Right ventricle myocardium inferior (tissue), 1 donor: ENCODE data around the gene KIZ. TPM values are rescaled to one million over a fixed set of nuclear protein-coding genes. Genes with fewer than 3 reads are reported as not detected.
A peak's percentile ranks its signal among the peaks of the same experiment; 100 is the strongest.

Source experiments
- ATAC-seq: fragments of 200-7000 bp; cut with Tn5 transposase; one replicate; pipeline ENCODE4 v1.9.1; 2020; ENCODE audit warnings: mild to moderate bottlenecking, moderate library complexity
- DNase-seq: peaks from one replicate; pipeline ENCODE4 v3.0.0; 2021; ENCODE audit errors: missing footprints
- intact Hi-C: fragments of 100-400 bp; cut with DNase I; formaldehyde crosslinking; loops from one replicate; pipeline ENCODE4 v1.11.0; 2022
- total RNA-seq: library from RNA; stranded (reverse); fragmentation: NEBNext Ultra II Directional; extraction: Animal tissue kit (Norgen Biotek cat#: 25700); gene quantifications from one replicate; pipeline ENCODE4 v1.2.1, GENCODE V29; 2021
- donor health status: DM: no; HTN: yes; CAD: no; lungs with severe emphysema.

Gene KIZ
- total RNA-seq, 1 donor from 2014 or later, result 28.0 TPM

DNA sequence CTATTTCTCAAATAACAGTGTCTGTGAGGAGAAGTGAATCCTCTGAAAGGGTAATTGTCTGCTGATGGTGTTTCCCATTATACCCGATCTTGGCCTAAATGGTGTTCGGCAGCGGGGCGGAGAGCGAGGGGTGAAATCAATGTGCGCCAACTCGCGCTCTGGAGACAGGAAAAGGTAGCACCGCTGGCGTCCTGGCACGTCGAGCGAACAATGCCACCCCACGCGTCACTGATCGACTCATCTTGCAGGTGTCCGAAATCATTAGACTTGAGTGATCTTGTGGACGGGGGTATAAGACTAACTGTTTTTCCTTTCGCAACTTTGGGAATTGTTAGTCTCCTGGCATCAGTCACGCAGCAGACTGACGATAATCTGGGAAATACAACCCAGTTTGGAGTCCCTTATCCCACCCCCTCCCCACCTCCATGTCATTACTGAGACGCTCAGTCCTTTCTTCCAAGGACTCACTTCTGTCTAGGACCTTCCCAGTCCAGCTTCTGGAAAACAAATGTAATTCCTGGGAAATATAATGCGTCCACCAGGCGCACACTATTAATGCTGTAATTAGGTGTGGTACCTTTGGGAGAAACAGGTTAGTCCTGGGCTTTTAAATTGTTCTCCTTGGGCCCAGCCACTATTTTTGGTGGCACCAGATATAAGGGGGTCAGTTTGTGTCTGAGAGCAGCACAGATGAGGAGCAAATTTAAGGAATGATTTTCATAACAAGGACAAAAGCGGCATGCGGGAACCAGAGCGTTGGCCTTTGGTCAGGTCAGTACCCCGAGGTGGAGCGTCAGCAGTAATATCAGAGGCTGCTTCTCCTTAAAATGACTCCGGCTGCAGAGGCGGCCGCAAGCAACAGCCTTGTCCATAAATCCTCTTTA lies 22.1 kb upstream of the KIZ start:
- ATAC-seq, result no peak
- intact Hi-C loops, result no loop called here
- no peak for DNase-seq

DNA sequence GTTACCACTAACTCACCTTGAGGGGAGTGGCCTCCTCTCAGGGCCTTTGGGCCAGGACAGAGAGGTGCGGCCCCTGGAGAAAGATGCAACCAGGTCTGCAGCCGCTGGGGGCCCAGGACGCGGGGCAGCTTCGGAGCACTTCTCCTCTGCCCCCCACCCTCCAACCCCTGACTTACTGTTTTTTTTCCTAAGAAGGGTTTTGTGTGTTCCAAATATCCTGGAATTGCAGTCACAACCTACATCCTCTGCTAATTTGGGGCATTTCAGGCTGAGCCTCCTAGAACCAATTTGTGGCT lies 21.5 kb upstream of the KIZ start:
- ATAC-seq, result no peak
- intact Hi-C loops, result no loop called here
- no peak for DNase-seq

DNA sequence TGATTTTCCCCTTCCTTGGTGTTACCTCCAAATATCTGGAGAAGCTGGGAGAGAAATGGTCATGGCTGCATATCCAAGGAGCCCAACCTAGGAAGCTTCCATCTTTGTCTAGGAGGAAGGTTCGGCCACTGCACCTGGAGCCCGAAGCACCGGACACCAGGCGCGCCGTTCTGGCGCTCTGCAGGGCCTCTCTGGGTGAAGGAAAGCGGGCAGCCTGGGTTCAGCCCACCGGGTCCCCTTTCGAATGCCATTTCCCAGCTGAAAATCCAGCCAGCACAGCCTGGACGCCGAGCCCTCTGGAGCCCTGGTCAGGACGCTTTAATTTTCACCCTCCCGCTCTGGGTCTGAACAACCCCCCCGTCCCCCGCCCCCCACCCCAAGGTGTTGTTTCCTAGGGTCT lies 21.0 kb upstream of the KIZ start:
- intact Hi-C loops, result no loop called here

DNA sequence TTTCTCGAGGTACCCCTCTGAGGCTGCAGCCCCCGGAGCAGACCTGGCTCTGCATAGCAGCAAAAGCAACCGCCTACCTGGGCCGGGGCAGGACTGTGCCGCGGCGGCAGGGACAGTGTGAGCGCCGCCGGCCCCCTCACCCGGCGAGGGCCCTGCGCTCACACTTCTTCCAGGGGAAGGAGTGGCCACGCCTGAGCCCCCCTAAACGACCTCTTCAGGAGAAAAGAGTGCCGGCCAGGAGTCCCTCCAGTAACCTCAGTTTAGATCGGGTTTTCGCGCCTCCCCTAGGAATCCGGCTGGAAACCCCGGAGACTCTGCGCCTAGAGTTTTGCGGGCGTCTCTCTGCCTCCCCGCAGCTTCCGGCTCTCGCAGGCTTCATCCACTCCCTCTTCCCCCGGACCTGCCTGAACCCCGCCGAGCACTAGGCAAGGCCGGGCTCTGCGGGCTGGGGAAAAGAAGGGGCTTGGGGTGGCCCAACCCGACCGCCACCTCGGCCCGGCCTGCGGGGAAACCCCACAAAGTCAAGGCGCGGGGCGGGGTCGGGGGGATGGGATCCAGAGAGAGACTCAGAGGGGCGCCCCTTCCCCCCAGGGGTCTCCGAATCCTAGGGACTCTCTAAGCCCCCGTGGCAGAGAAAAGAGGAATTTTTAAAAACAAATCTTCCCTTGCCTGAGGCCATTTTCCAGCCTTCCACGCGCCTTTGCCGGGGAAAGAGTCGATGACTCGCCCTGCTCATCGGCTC lies 20.3 kb upstream of the KIZ start:
- ATAC-seq (no peak), DNase-seq (no peak)
- intact Hi-C loops, result no loop called here

More for the DNA sequence above, 21.0 kb upstream of the KIZ start:
- DNase-seq (no peak), ATAC-seq (no peak)

DNA sequence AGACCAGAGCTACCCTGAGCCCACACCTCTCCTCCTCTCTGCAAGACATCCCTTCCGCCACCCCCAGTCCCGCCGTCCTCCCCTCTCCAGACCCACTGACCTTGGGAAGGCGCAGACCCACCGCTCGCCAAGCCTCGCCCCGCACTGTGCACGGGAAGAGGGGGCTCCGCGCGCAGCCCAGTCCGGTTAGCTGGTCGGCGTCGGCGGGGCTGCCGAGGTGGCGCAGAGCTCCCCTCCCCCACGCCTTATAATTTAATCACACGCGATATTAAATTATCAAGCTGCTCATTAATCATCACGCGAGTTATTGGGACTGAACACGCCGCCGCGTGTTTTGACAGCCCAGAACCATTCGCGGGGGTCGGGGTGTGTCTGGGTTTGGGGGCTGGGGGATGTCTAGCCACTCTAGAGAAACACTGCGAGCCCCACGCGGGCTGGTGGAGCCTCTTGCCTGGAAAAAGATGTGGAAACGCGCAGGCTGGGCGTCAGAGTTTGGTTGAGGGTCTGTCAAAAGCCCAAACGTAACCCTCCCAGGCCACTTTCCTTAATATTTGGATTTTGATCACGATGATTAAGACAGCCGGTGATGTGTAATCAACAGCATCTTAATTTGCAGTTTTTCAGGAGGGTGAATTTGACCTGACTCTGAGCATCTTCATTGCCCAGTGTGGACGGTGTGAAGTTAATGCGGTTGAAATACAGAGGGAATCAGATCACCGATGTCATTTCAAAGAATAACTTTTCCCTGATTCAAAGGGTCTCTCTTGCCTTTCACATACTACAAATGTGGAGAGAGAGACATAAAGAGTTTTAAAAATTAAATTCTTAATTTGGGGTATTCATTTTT lies 19.5 kb upstream of the KIZ start, which contains the start of gene LINC00237:
LINC00237 (minus strand) TSS at position 188 of the 847 bp plus-strand sequence.
- ATAC-seq, result no peak
- DNase-seq, result no peak
- intact Hi-C loops, result no loop called here

DNA sequence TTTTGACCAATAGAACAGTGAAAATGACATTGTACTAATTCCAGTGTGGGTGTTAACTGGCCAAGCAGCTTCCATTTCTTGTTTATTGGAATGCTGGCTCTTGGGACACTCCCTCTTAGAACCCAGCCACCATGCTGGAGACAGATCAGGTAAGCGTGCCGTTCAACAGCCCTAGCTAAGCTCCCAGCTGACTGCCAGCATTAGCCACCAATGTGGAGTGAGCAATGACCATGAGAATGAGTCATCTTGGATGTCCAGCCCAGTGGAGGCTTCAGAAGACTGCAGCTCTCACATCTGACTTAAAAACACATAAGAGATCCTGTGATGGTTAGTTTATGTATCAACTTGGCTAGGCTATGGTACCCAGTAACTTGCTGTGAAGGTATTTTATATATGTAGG lies 16.7 kb upstream of the KIZ start:
- intact Hi-C loops, result no loop called here
- no peak for ATAC-seq
- no peak for DNase-seq

DNA sequence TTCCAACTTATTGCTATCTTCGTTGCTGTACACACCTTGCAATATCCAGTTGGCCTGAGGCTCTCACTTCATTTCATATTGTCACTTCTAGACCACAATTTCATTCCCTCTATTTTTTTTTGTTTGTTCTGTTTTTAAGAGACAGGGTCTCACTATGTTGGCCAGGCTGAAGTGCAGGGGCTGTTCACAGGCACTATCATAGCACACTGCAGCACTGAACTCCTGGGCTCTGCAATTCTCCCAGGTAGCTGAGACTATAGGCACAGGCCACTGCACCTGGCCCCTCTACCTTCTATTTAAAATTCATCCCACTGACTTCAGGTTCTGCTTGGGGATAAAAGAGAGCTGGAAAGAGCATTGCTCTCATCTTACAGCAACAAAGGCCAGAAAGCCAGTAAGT lies 15.1 kb upstream of the KIZ start:
- intact Hi-C loops, result no loop called here
- no peak for ATAC-seq

DNA sequence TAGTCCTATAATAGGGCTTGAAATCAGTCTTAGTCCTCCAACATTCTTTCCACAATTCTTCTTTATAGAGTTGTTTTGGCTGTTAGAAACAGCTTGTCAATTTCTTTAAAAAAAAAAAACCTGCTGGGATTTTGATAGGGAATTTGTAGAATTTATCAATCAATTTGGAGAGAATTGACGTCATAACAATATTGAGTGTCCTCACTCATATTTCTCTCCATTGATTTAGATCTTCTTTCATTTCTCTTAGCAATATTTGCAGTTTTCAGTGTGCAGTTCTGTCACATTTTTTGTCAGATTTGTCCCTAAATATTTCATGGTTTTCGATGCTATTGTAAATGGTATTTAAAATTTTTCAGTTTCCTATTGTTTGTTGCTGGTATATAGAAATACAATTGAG lies 14.5 kb upstream of the KIZ start:
- DNase-seq, result no peak
- ATAC-seq, result no peak
- intact Hi-C loops, result no loop called here

More for the DNA sequence above, 15.1 kb upstream of the KIZ start:
- no peak for DNase-seq

DNA sequence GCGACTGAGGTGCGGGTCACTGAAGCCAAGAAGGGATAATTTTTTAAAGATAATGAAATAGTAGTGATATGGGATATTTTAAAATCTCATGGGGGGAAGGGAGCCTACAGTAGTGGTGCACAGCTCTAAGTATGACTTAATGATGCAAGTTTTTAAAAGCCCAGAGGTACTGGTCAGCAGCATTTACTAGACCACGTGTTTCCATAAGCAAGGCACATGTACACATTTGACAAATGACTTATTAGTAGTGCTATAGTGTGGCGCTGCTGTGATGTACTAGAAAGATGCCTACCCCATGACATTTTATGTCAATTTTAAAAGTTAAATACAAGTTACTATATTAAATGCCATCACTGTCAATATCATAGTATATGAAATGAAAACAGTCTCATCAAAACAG lies 12.2 kb upstream of the KIZ start:
- no peak for ATAC-seq
- DNase-seq, result no peak
- intact Hi-C loops, result no loop called here

DNA sequence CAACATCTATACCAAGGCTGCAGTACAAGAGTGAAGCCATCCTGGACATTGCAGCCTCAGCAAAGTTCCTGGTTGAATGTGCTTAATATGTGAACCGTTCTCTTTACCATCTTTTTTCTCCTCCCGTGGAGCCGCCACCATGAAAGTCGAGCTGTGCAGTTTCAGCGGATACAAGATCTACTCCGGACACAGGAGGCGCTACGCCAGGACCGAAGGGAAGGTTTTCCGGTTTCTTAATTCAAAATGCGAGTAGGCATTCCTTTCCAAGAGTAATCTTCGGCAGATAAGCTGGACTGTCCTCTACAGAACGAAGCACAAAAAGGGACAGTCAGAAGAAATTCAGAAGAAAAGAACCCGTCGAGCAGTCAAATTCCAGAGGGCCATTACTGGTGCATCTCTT lies 11.3 kb upstream of the KIZ start:
- intact Hi-C loops, result no loop called here
- DNase-seq, result no peak
- no peak for ATAC-seq

DNA sequence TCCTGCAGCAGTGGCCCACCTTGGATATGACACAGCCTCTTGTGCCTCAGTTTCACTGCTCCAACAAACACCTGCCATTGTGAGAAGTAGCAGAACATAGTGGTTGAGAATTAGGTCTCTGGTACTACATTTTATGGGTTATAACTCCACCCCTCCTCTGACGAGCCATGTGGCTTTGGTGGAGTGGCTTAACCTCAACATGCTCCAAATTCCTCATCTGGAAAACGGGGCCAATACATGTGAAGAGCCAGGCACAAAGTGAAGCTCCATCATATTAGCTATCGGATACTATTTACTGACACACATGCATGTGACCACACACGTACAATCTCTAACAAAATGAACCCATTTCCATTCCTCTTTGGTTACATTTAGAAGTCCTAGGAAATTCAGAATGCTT lies 8.4 kb upstream of the KIZ start:
- ATAC-seq (no peak), DNase-seq (no peak)
- intact Hi-C loops, result no loop called here

DNA sequence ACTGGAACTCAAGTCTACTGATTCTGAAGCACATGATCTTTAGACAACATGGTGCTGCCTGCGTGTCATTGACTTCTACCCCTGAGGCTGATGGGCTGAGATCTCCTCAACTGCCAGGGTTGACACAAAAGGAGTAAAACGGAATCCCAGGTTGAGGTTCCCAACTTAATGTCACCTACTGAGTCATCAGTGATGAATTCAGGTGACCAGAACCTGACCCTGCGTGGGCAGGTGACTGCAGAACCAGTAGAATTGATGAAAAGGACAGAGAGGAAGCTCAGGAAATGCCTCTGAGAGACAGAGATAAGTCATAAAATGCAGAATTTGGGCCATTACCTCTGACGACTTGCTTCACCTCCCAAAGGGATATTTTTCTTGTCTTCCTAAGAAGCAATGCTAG lies 7.7 kb upstream of the KIZ start:
- DNase-seq (no peak), ATAC-seq (no peak)
- intact Hi-C loops, result no loop called here

DNA sequence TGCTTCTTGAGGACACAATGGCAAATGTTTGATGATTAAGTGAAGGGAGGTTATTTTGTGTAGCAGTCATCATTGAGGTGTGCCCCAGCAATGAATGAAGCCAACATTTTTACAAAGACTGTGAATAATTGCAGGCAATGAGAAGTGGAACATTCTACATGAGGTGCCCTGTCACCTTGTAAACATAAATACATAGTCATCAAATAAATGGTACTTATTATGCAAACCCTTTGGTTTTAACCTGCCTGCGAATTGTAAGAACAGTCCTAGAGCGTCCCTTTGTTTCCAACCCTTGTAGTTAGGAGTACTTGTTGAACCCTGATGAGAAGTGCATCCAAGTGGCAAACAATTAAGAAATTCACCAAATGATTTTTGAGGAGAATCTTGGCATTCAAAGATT lies 7.1 kb upstream of the KIZ start:
- DNase-seq (no peak), ATAC-seq (no peak)
- intact Hi-C loops, result no loop called here

DNA sequence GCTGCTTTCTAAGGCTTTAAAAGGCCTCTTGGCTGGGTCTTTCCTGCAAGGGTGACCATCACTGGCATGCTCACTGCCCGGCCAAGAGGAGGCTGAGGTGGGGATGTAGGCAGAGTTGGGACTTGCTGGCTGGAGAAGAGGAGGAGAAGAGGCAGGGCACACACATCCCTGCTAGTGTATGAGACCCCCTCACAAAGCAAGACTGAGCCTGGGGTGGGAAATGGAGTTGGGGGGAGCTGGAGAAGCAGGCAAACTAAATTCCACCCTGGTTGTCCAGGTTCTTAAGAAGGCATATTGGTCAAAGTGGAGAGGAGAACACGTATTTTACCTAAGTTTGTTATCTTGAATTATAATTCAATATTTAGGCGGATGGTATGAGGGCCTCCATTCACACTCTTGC lies 1.7 kb upstream of the KIZ start:
- intact Hi-C loops, result no loop called here
- DNase-seq (no peak), ATAC-seq (no peak)

DNA sequence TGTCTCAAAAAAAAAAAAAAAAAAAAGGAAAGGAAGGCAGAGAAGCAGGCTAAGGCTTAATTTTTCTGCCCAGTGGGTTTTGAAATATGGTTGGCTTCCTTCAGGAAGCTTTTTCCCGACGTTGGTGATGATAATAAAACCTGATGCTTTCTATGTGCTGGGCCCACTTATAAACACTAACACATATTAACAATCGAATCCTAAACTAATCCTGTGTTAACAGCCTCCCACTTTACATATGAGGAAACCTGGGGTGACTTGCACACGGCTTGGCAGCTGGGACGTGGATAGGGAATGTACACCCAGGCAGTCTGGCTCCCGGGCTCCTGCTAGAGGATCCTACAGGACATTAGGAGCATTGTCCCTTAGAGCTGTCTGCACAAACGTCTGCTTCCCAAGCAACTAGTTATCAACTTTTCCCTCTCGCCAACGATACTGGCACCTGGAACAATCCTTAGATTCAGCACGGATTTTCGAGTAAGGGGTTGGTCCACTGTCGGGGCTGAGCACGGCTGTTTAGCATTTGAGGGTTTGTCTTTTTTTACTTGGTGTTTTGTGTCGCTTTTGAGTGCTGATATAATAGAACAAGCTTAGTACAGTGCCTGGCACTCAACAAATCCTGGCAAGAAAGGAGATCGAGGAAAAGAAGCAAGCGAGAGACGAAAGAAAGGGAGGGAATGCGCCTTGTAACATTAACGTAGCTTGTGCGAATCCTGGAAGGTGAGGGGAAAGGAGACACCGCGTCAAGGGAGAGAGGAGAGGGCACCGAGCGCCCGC lies 622 bp upstream of the KIZ start:
- peak; percentile 62 for ATAC-seq
- intact Hi-C loops, result loop anchor here (5.0 kb wide), 2 partner anchors 177 to 263 kb away; partner anchors contain the start of gene XRN2
- no peak for DNase-seq

DNA sequence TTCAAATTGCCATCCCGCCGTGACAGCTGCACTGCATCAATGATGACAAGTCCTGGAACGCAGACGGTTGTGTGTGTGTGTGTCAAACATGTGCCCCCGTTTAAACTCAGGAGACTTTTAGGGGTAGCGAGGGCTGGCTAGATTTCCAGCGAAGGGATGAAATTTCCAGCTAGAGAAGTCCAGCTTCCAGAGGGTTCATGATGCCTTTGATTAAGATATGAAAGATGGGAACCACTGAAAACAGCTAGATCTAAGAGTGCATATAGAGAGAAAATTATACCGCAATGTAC lies 644 bp downstream of the KIZ start:
- DNase-seq (no peak), ATAC-seq (no peak)
- intact Hi-C loops, result loop anchor here (5.0 kb wide), 2 partner anchors 176 to 264 kb away; partner anchors contain the start of gene XRN2

DNA sequence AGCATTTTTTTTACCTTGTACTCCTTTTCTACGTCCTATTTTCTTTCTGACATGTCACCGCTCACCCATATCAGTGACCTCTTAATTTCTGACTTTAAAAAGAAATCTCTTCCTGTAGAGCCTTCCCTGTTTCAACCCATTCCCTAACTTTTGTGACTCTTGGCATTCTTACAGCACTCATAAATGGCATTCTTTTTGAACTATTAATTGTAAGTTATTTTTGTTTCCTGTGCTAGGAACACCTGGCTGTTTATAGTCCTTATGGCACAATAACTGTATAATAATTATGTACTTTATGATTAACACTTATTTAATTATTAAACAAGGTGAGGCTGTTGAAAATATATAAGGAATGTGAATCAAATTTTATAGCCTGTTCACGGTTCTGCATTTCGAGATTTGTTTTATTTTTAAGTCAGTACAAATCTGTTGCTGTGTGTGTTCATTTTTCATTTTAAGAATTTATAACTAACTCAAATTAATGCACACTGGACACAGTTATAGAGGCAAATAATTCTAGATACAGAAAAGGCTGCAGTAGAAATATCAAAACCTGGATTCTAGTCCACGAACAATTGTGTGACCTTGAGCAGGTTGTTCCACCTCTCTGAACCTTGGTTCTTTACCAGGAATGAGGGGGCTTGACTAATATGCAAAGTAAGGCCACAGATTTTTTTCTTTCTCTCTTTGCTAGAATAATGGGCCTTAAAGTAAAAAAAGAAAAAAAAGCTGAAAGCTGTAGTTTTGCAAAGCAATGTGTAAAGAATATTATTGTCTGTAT lies 1.5 kb downstream of the KIZ start:
- intact Hi-C loops, result loop anchor here (5.0 kb wide), 2 partner anchors 175 to 265 kb away; partner anchors contain the start of gene XRN2
- no peak for ATAC-seq

DNA sequence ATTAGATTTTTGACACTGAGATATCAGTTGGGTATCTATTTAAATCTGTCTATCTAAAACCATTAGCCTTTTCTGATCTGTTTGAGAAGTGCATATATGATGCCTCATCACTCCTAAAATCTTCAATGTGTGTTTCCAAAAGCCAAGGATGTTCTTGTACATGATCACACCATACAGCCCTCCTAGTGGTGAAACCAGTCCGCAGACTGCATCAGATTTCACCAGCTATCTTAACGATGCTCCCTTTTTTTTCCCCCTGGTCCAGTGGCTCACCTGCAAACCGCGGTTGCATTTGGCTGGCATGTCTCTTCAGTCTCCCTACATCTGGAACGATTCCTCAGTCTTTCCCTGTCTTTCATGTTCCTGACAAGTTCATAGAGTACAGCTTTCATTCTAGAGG lies 4.0 kb downstream of the KIZ start:
- ATAC-seq, result no peak
- intact Hi-C loops, result loop anchor here (5.0 kb wide), 2 partner anchors 172 to 268 kb away; partner anchors contain the start of gene XRN2
- no peak for DNase-seq

More for the DNA sequence above, 1.5 kb downstream of the KIZ start:
- DNase-seq, result no peak
